SK-MEL-5 (cell line): ENCODE results near the gene AMPD2. TPM values are rescaled to one million over a fixed set of nuclear protein-coding genes. Genes with fewer than 3 reads are reported as not detected.

Experiments
- DNase-seq: peaks from one replicate; pipeline ENCODE4 v3.0.0-alpha.2; 2016; ENCODE audit warnings: low read depth, low spot score
- in situ Hi-C: cut with HindIII; loops from 2 replicates; pipeline ENCODE4 v1.10.0; 2016; ENCODE audit warnings: low sequenced_read_pairs, high pct_unique_total_duplicates, low pct_unique_long_range_greater_than_20kb
- total RNA-seq: library from RNA; depleted of rRNA; stranded (reverse); fragments of >200 nt; shearing (Covaris generic); gene quantifications from 2 replicates; pipeline ENCODE4 v1.2.3, GENCODE V29; 2014

The AMPD2 gene
- total RNA-seq, 1 experiment from 2014 or later = 31.9 TPM

DNA sequence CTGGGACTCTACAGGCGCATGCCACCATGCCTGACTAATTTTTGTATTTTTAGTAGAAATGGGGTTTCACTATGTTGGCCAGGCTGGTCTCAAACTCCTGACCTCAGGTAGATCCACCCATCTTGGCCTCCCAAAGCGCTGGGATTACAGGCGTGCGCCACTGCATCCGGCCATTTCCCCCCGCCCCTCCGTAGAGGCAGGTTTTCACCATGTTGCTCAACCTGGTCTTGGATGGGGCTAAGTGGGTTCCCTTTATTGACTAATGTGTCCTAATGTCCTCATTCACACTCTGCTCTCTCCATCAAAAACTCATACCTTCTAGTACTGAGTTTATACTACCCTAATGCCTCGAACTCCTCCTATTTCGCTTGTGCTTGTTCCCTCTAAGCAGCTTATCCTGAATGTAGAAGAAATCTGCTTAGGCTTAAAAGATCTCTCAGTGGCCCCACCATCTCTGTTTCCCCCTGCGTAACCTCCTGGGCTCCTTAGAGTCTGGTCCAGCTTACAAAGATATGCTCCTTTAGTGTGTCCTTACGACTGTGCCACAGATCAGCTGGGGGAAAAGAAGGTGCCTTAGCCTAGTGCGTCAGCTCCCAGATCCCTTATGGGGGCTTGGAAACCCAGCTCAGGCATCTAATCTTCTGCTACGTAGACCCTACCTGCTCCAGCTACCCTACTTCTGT lies 8.2 kb upstream of the AMPD2 start:
- no peak for DNase-seq
- in situ Hi-C loops = no loop called here

DNA sequence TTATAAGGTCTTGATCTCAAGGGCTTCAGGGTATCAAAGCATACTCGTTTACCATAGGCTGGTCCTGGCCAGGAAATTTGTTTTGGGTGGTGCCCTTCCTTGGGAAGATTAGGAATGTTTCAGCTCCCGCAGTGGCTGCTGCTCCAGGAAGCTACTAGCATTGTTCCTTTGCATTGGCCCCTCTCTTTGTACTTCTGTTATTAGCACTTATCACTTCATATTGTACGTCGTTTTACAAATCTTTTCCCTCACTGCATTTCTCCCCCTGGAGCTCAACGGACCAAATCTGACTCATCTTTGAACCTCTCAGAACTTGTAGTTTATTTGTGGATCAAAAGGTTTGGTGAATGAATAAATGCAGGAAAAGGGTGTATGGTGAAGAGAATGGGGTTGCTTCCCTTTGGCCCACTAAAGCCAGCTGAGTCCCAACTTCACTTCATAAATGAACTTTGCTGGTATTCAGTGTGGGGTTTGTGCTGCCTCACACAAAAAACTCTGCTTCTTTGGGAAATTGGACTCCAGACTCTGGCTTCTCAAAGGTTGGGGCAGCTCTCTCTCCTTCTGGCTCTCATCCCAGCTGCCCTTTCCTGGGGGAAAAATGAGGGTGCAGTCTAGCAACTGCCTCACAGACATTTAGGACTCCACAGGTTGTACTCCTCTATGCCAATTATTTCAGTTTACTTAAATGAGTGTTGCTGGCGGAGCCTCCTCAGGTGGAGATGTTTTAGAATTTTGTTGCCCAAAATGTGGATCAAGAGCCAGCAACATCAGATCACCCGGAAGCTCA lies 6.1 kb upstream of the AMPD2 start:
- no peak for DNase-seq
- in situ Hi-C loops = no loop called here

DNA sequence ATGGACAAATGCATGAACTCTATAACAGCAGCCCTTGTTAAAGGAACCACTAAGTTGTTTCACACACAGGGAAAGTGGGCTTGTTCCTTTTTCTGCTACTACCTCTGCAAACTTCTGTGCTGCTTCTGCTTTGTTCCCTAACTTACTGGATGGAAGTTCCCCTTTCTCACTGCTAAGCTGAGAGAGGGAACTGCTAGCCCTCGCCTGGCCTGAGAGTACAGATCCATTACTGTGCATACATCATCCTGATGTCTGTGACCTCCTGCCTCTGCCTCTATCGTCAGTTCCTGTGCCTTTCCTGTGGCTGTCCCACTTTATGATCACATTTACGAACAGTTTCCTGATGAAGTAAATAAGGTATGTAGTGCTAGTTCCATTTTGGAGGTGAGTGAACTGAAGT lies 3.8 kb upstream of the AMPD2 start:
- in situ Hi-C loops = no loop called here
- DNase-seq = no peak

DNA sequence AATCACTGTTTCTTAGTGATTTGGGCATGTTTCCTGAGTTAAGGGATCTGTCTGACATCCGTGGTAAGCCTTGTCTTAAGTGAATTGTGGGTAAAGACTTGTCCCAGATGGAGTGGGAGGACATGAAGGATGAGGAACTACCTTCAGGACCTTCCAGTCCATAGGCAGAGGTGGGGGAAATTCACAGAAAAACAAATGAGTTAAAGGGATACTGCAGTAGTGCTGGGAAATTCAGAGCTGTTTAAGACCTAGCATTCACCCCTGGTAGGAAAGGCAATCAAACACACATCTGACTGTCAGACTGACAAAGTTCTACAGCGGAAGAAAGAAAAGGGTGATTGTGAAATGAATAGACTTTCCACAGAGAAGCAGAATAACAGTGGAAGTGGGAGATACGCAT lies 3.2 kb upstream of the AMPD2 start:
- DNase-seq = no peak
- in situ Hi-C loops = no loop called here

- in situ Hi-C loops = no loop called here
- peak; percentile 61 for DNase-seq
Observed at GRCh38 chr1:109617291-109617801, 2.3 kb upstream of the AMPD2 start.

- in situ Hi-C loops = no loop called here
- no peak for DNase-seq
Observed at GRCh38 chr1:109618661-109619575, 719 bp upstream of the AMPD2 start.

DNA sequence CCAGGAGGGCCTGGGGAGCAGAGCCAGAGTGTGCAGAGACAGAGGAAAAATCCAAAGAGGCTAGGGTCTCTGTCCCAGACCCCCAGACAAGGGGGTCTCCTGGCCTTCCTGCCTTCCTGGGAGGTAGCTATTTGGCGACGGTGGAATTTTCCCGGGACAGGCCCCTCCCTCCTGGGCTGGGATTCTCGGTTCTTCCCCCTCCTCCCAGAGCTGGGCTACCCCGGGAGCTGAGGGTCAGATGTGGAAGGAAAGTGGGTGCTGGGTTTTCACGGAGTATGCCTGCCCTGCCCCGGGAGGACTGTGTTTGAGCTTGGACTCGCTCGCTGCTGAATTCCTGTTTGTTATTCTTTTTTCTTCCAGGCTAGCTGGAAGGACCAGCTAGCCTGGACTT lies 759 bp downstream of the AMPD2 start:
- DNase-seq = no peak
- in situ Hi-C loops = no loop called here

DNA sequence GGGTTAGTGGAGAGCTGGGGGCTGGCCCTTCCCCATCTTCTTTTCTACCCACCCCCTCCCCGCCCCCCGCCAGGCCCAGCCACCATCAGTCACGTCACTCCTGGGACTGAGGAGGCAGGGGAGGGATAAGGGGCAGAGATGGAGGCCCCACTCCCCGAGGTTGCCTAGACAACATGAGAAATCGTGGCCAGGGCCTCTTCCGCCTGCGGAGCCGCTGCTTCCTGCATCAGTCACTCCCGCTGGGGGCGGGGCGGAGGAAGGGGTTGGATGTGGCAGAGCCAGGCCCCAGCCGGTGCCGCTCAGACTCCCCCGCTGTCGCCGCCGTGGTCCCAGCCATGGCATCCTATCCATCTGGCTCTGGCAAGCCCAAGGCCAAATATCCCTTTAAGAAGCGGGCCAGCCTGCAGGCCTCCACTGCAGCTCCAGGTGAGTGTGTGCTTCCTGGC lies 1.2 kb downstream of the AMPD2 start:
- in situ Hi-C loops = no loop called here
- DNase-seq = peak; percentile 77

DNA sequence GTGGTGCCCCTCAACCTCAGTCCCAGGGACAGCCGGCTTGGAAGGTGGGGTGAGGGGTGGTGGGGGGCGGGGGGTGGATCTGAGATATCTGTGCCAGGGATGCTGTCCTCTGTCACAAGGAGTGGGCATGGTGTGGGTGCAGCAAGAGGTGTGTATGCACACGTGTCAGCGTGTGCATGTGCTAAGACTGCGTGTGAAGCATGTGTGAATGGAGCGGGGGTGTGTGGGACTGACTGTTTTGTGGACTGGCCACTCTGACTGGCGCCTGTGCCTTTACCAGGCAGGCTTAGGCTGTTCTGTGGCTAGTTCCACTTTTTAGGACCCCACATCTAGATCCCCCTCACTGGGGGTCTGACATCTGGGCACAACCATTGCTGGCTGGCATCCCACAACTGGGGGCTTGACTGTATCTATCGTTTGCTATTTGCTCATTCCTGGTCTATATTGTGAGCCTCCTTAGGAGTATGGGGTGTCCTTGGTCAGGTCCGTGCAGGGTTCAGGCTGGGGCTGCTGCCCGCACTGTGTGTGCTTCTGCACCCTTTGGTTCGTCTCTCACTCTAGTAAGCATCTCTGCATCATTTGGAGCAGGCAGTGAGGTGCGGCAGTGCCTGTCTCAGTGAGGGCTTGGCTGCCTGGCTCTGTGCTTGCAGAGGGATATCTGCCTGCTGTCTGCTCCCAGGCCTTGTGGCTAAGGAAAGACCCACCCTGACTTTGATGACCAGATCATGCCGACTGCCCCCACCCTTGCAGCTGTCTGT lies 1.9 kb downstream of the AMPD2 start:
- in situ Hi-C loops = no loop called here
- no peak for DNase-seq

DNA sequence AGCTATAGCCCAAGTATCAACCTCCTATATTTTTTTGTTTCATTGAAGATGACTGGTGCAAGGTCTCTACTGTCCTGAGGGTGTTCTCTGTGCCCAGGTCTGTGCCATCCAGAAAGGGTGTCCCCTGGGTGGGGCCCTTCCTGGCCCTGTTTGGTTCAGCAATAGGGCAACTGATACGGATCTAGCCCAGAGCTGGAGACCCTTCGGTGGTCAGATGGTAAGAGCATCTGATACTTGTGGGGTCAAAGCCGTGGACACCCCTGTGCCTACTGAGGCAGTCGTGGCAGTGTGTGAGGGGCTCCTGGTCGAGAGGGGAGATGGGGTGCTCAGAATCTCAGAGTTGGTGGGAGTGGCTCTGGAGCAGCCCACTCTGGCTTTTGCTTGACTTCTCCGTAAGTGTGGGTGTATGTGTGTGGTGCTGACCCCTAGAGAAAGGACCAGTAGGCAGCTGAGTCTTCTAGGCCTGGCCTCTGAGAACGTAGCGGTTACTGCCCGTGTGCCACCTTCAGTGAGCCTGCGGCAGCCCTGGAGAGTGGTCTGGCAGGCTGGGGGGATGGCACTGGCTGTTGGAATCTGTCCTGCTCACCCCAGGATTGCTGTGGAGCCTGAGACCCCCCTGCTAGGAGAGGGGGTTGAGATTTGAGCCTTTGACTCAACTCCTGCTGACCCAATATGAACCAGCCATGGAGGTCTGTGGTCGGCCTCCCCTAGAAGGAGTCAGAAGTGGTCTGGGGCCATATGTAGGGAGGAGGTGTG lies 2.7 kb downstream of the AMPD2 start:
- DNase-seq = no peak
- in situ Hi-C loops = no loop called here

- DNase-seq = no peak
- in situ Hi-C loops = no loop called here
Observed at GRCh38 chr1:109622895-109623294, 3.3 kb downstream of the AMPD2 start.

DNA sequence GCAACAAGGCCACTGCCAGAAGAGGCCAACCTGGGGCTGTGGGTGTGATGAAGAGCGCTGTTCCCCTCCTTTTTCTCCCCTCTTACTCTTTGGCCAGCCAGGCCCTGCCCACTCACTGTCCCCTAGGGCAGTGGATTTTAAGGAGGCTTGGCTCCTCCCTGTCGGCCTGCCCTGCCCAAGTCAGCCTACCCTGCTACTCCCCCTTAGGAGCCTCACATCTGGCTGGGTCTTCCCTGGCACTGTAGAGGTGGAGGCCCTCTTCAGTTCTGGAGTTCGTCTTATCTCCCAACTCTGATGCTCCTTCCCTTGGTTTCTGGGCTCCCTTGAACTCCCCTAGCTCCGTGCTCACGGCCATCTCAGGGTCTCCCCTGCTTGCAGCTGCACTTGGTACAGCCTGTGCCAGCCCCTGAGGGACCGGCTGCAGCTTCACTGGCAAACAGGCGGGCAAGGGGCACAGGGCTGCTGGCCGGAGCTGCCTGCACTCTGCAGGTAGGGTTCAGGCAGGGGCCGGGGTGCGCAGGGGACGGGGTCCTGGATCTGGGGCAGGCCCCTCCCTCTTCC lies 4.0 kb downstream of the AMPD2 start:
- DNase-seq = no peak
- in situ Hi-C loops = no loop called here

DNA sequence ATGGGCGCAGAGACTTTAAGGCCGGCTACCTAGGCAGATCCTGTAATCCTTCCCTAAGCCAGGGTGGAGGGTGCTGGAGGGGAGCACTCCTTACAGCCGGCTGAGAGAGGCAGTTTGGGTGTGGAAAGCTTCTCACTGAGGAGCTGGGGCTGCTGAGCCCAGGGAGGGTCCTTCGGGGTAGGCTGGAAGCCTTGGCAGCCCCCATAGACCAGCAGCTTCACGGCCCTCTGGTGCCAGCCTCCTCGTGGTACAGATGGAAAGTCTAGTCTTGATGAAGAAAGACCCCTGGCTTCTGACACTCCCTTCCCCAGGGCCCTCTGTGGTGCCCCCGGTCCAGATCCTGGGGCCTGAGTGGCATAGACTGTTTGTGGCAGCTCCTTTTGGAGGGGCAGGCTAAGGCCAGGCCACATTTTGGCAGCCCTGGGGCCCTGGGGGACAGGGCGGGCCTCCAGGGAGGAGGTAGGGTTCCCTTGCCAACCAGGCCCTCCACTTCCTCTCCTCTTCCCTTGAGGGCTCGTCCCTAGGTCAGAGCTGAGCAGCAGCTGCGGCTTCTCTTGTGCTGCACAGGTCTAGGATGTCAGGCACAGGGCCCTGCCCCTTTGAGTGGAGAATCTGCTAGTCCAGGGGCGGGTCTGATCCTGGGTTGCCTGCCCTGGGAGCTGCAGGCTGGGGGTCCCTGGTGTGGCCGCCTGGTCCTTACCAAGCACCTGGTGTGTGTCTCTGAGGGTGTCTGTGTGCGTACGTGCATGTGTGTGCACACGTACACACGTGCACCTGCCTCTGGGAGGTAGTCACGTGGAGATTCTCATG lies 4.8 kb downstream of the AMPD2 start:
- no peak for DNase-seq
- in situ Hi-C loops = no loop called here

DNA sequence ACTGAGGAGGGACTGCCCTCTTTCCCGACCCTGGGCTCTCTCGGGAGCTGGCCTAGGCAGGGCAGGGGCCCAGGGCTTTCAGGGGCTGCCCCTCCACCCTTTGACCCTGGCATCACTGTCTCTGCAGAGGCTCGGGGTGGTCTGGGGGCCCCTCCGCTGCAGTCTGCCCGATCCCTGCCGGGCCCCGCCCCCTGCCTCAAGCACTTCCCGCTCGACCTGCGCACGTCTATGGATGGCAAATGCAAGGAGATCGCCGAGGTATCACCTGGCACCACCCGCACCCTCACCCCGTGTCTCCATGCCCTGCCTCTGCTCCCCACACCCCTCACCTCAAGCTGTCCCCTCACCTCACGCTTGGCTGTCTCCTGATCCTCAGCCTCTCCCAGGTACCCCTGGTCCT lies 5.5 kb downstream of the AMPD2 start:
- in situ Hi-C loops = no loop called here
- no peak for DNase-seq

GRCh38 chr1:109625601-109626560 lies 6.2 kb downstream of the AMPD2 start:
- no peak for DNase-seq
- in situ Hi-C loops = no loop called here
